GM18861 (cell line): ENCODE results near the gene SPARCL1.

ENCODE experiments used
- ATAC-seq: cut with Tn5 transposase; IDR thresholded peaks from one replicate; pipeline ENCODE4 v1.9.1; 2021; ENCODE audit not compliant: unreplicated experiment

Gene SPARCL1

GRCh38 chr4:87541956-87542709 lies 13.0 kb upstream of the SPARCL1 start:
- ATAC-seq = no peak

DNA sequence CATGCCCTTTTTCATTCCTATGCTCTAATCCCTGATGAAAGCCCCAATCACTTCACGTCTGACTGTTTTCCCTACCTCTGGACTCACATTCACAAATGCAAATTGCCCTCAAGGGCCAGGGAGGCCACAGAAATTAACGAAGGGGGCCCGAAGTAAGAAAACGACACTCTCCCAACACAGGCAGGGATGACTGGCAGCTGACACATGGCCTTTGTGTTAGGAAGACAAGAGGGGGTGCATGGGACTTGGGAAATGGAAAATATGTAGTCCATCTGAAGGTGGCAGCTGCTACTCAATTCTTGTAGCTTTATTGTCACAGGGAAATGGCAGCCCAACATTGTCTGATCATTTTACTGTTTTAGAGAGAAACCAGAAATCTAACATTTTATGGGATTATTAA lies 12.3 kb upstream of the SPARCL1 start:
- no peak for ATAC-seq

- ATAC-seq = no peak
These were observed 11.2 kb upstream of the SPARCL1 start for GRCh38 chr4:87540146-87541058.

GRCh38 chr4:87532907-87533306 lies 3.7 kb upstream of the SPARCL1 start:
- no peak for ATAC-seq

DNA sequence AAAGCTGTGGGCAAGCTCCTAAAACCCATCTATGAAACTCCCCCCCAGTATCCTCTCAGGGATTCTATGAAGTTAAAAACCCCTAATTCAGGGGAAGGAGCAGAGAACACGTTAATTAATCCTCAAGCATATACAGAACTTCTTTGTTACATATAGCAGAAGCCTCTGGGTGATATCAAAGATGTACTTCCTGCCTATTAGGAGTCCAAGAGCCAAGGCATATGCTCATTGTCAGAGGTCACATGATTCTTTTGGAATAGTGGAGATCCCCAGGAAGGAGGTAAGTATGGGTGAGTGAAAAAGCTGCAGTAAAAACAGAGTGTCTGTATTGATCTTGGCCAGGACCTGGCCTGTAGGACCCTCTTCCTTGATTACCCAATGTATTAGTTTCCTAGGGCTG lies 2.9 kb upstream of the SPARCL1 start:
- no peak for ATAC-seq

GRCh38 chr4:87531621-87532020 lies 2.4 kb upstream of the SPARCL1 start:
- ATAC-seq = no peak

DNA sequence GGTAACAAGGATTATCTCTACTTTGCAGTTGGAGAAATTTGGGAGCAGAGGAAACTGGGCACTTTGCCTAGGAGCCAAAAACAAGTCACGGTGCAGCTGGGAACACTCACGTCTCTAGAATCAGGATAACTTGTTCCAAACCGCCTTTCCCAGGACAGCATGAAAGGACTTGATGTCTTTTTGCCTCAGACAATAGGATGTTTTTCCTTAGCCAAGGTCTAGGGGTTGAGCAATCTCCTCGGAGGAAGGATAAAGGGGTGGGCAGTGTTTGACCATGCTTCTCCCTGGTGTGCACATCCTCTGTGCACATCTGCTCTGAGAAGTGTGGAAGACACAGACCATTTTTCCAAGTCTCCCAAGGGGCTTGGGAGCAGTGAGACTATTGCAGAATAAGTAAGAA lies 1.7 kb upstream of the SPARCL1 start:
- no peak for ATAC-seq

DNA sequence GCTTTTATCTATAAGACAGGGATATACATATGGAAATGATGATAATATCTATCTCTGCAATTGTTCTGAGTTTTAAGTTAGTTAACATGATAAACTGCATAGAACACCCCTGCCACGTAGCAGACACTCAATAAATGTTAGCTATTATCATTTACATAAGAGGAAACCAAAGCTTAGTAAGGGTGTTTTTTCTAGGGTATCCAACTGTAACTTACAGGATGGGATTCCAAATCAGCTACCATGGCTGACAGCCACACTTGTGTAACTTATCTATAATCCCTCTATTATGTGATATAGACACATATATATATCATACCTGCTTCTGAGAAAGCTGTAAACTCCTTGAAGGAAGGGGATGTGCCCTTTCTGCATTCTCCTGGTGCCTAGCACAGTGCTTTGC lies 1.1 kb upstream of the SPARCL1 start:
- ATAC-seq = no peak

DNA sequence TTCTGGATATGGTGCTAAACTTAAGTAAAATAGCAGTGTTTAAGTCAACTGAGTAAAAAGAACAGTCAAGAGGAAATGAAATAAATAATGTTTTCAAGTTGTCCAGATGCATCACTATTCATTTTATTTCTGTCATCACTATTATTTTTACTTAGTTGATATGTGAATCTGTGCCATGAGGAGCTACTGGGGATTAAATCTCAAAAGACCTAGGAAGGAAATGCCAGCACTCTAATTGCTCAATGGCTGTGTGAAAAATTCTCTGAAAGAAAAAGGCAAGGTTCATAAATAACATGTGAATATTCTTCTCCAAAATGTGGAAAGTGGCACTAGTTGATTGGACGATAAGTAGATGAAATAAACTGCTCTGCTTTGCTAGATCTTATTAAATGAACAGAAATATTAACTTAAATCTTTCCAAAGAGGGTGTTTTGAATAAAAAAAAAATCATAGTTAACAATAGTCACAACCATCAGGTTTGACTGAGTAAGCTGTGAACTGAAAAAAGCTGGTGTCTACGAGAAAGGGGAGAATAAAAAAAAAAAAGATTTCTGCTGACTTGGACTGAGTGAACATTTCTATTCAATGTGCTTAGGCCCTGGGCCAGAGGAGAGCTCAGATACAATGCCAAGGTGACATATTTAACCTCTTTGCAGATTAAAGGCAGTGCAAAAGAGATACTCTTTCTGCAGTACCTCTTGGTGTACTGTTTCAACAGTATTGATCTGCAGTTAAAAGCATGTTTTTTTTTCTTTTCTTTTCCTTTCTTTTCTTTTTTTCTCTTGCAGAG lies 1.6 kb downstream of the SPARCL1 start:
- no peak for ATAC-seq

DNA sequence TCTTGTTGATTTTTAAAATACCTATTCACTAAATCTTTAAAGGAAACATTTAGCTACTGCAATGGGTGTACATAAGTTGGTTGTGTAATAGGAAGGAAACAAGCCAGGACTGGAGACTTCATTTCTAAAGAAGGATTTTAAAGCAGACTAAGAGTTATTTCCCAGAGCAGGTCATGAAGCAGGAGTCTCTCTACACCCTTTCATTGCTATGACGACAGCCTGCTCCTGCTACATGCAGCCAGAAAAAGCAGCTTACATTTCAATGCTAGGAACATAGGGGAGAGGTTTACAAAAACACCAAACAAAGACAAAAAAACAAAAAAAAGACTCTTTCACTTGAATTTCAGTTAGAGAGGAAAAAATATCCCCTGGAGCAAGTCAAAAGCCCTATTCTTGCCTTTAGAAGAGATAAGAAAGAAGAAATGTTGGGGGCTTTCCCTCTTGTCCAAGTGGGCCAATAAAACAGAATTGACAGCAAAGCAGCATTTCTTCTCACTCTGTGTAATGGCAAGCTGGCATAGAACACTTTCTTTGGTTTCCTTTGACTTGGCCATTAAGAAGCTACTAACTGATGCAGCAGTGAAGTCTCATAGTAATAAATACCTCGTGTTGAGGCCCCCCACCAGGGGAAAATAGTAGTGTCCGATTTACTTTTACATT lies 3.4 kb downstream of the SPARCL1 start:
- ATAC-seq = no peak

DNA sequence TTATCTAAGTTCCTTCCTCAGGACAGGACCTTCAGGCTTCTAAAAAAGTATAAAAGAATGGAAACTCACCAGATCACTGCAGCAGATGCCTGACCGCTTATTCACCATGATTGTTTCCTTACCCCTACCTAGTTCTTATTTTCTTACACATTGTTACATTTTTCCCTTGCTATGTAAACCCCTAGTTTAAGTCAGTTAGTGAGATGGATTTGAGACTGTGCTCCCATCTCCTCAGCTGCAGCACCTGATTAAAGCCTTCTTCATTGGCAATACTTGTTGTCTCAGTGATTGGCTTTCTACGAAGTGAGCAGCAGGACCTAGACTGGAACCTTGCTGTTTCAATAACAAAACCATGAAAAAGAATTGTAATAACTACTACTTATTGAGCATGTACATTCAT lies 4.7 kb downstream of the SPARCL1 start:
- no peak for ATAC-seq

DNA sequence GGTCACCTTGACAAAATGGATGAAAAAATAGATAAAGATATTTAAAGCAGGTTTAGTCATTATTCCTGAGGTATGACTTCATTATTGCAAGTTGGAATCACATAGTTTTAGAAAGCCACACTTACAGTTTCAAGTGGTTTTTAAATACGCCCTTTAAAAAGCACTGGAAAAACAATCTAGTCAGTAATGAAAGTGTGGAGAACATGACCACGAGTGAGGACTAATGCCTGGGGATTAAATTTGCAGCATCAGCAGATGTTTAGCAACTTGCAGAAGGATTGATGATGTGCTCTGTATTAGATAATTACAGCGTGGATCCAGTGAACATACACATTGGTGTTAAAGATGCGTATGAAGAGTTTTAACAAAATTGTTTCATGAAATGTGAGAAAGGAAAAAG lies 5.9 kb downstream of the SPARCL1 start:
- no peak for ATAC-seq

DNA sequence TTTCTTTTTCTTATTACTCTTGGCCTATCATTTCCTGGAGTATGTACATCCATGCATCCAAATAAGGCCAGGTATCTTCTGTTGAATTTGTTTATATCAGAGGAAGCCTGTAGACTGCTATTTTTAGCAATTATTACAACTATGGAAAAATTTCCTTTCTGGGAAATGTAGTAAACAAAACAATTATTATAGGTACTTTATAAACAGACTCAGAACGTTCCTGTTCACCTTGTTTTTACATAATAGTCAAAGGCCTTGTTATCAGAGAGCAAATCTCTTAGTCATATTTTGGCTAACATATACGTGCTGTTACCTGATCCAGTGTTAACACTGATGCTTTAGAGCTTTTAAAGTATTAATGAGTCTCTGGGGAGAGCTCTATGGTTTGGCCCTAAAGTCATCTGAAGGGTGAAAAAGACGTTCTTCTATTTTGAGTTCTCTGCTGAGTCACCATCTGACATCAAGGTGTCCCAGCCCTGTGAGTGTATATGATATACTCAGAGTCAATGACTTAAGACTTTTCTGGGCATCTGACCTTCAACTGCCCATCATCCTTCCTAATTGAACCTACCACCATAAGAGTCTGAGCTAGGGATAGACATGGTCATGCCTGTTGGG lies 7.3 kb downstream of the SPARCL1 start:
- ATAC-seq = peak; percentile 93

DNA sequence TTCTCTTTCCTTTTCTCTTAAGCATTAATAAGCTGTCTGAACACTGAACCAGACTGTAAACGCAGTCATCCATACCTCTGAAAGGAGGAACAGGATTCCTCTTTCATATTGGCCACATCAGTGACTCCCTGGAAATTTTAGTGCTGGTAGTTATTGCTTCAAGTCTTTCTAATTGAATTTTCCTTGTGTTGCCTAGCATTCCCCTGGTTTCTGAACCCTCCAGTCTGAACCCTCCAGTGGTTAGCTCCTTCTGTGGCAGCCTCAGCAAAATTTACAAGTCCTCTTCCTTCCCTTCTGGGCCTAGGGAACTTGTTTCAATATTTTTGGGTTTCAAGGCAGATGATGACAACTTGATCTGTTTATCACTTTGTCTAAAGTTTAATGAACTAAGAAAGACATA lies 7.9 kb downstream of the SPARCL1 start:
- ATAC-seq = no peak

- no peak for ATAC-seq
These were observed 11.6 kb downstream of the SPARCL1 start for GRCh38 chr4:87517621-87518020.

- ATAC-seq = no peak
These were observed 12.5 kb downstream of the SPARCL1 start for GRCh38 chr4:87516683-87517082.

- no peak for ATAC-seq
These were observed 16.8 kb downstream of the SPARCL1 start for GRCh38 chr4:87512400-87512799.

GRCh38 chr4:87511500-87511899 lies 17.7 kb downstream of the SPARCL1 start:
- no peak for ATAC-seq

DNA sequence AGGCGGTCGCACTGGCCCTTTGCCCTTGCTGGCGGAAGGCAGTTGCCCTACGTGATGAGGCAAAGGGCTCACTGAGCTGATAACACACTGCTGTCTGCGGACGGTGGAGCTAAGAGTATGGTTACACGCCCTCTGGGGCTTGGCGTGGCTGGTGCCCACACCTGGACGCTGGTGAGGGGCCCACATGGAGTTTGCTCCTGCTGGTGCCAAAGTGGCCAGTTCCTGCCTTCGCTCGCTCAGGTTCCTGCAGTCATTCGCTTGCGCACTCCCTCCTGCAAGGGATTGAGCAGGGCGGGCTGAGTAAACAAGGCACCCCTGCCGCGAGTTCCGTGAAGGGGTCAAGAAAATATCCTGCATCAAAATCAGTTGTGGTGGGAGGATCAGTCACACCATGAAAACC lies 18.4 kb downstream of the SPARCL1 start:
- no peak for ATAC-seq

GRCh38 chr4:87506974-87507701 lies 22.0 kb downstream of the SPARCL1 start:
- no peak for ATAC-seq
